ENCODE data around the gene TYROBP.
"Not testable (repeated sequence)": the region's sequence is repeated elsewhere in the genome, so short reads cannot be mapped to it uniquely, and the experiment has no call there.

TYROBP gene

DNA sequence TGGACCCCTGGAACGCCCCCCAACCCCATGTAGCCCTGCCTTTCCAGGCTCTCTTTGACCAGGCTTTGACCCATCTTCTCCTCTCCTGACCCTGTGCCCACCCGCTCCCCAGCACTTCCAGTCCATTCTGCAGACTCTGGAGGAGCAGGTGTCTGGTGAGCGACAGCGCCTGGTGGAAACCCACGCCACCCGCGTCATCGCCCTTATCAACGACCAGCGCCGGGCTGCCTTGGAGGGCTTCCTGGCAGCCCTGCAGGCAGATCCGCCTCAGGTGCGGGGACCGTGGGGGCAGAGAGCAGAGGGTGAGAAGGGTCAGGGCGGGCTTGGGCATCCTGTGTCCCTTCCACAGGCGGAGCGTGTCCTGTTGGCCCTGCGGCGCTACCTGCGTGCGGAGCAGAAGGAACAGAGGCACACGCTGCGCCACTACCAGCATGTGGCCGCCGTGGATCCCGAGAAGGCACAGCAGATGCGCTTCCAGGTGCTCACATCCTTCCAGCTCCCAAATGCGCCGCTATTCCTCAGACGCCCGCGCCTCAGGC lies 33.6 kb downstream of the TYROBP start:
- no peak for FAIRE-seq

GRCh38 chr19:35872180-35872579 lies 35.9 kb downstream of the TYROBP start:
- no peak for DNase-seq (ENCODE audit: low spot score)
- no peak for FAIRE-seq

More for the DNA sequence above, 33.6 kb downstream of the TYROBP start:
- DNase-seq (ENCODE audit: low spot score) = no peak

DNA sequence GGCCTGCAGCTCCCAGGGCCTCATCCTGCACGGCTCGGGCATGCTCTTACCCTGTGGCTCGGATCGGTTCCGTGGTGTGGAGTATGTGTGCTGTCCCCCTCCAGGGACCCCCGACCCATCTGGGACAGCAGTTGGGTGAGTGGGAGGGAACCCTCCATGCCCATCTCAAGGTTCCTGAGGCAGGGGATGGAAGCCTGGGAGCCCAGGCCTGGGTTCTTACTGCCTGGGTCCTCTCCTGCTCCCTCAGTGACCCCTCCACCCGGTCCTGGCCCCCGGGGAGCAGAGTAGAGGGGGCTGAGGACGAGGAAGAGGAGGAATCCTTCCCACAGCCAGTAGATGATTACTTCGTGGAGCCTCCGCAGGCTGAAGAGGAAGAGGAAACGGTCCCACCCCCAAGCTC lies 36.5 kb downstream of the TYROBP start:
- DNase-seq (ENCODE audit: low spot score) = no peak
- no peak for FAIRE-seq

- DNase-seq (ENCODE audit: low spot score) (no peak), FAIRE-seq (no peak)
Measured at GRCh38 chr19:35870798-35871197, 37.3 kb downstream of the TYROBP start.

DNA sequence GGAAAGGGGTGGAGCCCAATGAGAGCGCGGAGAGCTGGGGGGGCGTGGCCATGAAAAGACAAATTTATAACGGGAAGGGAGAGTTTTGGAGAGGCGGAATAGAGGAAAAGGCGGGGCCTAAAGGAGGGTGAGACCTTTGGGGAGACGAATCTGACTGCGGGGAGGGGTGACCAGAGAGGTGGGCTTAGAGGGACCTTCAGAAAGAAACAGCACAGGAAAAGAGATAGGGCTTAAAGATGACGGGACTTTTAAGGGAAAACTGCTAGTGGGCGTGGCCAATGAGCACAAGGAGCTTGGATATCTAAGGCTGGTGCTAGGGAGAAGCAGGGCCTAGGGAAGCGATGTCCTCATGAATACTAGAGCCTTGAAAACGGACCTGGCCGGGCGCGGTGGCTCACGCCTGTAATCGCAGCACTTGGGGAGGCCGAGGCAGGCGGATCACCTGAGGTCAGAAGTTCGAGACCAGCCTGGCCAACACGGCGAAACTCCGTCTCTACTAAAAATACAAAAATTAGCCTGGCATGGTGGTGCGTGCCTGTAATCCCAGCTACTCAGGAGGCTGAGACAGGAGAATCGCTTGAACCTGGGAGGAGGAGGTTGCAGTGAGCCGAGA lies 37.9 kb downstream of the TYROBP start:
- DNase-seq (ENCODE audit: low spot score); FAIRE-seq: not testable (repeated sequence)

GRCh38 chr19:35869327-35870123 lies 38.6 kb downstream of the TYROBP start:
- DNase-seq (ENCODE audit: low spot score) = no peak

GRCh38 chr19:35868823-35869326 lies 39.2 kb downstream of the TYROBP start:
- DNase-seq (ENCODE audit: low spot score) (no peak), FAIRE-seq (no peak)

More at GRCh38 chr19:35869327-35870123, 38.6 kb downstream of the TYROBP start:
- FAIRE-seq = no peak

- no peak for FAIRE-seq
- no peak for DNase-seq (ENCODE audit: low spot score)
Measured at GRCh38 chr19:35868172-35868822, 39.8 kb downstream of the TYROBP start, which contains the start of gene APLP1. TSS of gene APLP1 (plus strand) at chr19:35868574. CDS start at chr19:35868637, 63 bp downstream.

DNA sequence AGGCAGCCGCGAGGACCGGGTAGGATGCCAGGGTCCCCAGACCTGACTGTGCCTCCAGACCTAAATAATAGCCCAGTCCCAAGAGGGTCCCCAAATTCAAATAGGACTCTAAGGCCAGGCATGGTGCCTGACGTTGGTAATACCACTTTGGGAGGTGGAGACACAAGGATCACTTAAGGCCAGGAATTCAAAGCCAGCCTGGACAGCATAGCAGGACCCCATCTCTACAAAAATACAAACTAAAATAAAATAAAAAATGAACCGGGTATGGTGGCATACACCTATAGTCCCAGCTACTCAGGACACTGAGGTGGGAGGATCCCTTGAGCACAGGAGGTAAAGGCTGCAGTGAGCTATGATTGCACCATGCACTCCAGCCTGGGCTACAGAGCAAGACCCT lies 45.1 kb downstream of the TYROBP start:
- FAIRE-seq = no peak

GRCh38 chr19:35862528-35862927 lies 45.6 kb downstream of the TYROBP start:
- DNase-seq (ENCODE audit: low spot score) = no peak
- no peak for FAIRE-seq

More for the DNA sequence above, 45.1 kb downstream of the TYROBP start:
- DNase-seq (ENCODE audit: low spot score) = no peak

DNA sequence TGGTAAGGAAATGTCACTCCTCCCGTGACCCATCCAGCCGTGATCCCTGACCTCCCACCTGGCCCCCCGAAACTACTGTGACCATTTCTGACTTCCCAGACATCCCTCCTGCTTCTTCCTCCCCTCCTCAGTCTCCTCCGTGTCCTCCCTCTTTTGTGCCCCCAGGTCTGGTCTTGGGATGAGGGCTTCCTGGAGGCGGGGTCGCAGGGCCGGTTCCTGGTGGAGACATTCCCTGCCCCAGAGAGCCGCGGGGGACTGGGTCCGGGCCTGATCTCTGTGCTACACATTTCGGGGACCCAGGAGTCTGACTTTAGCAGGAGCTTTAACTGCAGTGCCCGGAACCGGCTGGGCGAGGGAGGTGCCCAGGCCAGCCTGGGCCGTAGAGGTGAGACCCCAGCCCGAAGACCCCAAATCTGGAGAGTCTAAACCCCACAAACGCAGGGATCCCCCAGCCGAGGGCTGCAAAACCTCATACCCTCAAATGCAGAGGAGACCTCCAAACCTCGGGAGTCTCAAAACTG lies 46.4 kb downstream of the TYROBP start:
- FAIRE-seq (no peak), DNase-seq (ENCODE audit: low spot score) (no peak)

DNA sequence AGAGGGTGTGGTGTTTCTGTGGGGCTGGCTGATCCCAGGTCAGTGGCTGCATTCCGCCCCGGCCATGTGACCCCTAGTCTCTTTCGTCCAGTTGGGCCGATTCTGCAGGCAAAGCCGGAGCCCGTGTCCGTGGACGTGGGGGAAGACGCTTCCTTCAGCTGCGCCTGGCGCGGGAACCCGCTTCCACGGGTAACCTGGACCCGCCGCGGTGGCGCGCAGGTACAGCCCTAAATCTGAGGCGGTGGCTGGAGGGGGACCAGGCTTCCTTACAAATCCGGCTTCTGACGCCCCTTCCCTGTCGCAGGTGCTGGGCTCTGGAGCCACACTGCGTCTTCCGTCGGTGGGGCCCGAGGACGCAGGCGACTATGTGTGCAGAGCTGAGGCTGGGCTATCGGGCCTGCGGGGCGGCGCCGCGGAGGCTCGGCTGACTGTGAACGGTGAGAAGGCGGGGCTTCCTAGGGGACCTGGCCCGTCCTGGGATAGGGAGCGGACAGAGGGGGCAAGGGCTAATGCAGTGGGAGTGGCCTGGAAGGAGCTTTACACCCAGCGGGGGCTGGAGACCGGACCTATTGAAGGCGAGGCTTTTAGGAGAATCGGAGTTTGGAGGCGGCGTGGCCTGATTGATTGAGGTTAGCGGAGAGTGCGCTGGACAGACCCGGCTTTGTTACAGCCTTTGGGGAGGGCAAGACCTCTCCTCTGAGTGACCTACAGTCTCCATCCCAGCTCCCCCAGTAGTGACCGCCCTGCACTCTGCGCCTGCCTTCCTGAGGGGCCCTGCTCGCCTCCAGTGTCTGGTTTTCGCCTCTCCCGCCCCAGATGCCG lies 47.1 kb downstream of the TYROBP start:
- FAIRE-seq (no peak), DNase-seq (ENCODE audit: low spot score) (no peak)

DNA sequence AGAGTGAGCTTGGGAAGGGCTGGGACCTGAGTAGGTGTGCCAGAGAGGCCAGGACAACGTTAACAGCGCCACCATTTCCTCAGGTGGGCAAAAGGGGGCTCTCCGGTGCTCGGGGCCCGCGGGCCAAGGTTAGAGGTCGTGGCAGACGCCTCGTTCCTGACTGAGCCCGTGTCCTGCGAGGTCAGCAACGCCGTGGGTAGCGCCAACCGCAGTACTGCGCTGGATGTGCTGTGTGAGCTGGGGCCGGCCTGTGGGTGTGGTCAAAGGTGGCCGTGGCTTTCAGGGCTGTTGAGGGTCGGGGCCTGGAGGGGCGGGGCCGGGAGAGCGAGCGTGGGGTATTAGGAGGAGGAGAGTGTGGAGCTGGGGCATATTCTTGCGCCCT lies 47.7 kb downstream of the TYROBP start:
- FAIRE-seq = no peak
- no peak for DNase-seq (ENCODE audit: low spot score)

GRCh38 chr19:35859414-35859813 lies 48.7 kb downstream of the TYROBP start:
- FAIRE-seq (no peak), DNase-seq (ENCODE audit: low spot score) (no peak)

GRCh38 chr19:35858311-35858710 lies 49.8 kb downstream of the TYROBP start:
- DNase-seq (ENCODE audit: low spot score) = no peak
- no peak for FAIRE-seq

GRCh38 chr19:35856546-35857149 lies 51.4 kb downstream of the TYROBP start, which contains the start of gene KIRREL2:
TSS of gene KIRREL2 (plus strand) at chr19:35856911. CDS start at chr19:35857120, 209 bp downstream.
- FAIRE-seq = no peak

More at GRCh38 chr19:35856546-35857149, 51.4 kb downstream of the TYROBP start, which contains the start of gene KIRREL2:
- DNase-seq (ENCODE audit: low spot score) = no peak
